Embryonic facial prominence (tissue), 1 donor: ENCODE data around the gene TEX10.

ENCODE experiments used
- DNase-seq: peaks from one replicate; pipeline ENCODE4 v3.0.0-alpha.2; 2016; ENCODE audit errors: extremely low spot score

TEX10 gene

DNA sequence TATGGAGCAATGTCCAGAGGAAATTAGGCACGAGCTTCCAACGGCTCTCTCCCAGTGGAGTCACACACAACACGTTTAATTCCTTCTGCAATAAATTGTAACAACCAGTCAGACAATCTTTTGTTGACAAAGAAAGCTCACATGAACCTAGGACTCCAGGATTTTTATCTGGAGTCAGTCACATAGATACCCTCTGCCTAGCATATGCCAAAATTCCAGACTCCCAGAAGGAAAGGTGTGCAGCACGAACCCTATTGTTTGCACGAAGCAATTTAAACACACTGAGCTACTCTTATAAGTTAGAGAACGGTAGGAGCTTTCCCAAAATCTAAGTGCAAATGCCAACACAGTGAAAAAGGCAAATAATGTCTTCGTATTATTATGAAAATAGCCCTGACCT, 67.1 kb downstream of the TEX10 start:
- DNase-seq: no peak

DNA sequence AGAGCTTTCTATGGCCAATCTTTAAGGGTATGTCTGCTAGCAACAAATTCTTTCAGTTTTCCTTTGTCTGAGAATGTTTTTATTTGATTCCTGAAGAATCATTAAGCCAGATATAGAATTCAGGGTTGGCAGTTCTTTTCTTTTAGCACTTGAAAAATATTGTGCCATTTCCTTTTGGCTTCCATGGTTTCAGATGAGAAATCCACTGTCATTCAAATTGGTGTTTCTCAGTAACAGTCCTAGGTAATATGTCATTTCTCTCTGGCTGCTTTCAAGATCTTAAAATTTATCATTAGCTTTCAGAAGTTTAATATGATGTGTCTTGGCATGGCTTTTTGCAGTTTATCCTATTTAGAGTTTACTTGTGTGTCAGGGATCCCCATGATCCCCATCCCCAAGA, 67.7 kb downstream of the TEX10 start:
- no peak for DNase-seq

DNA sequence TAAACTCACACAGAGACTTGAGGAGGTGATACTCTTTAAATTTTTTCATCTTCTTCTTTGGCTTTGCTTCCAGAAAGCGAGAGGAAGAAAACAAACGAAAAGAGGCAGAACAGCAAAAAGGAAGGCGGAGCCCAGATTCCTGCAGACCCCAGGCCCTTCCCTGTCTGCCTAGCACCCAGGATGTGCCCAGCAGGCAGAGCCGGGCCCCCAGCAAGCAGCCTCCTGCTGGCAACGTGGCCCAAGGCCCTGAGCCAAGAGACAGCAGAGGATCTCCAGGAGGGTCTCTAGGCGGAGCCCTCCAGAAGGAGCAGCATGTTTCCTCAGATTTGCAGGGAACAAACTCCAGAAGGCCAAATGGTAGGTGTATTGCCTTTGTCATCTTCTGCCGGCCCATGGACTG, 68.5 kb downstream of the TEX10 start:
- no peak for DNase-seq

DNA sequence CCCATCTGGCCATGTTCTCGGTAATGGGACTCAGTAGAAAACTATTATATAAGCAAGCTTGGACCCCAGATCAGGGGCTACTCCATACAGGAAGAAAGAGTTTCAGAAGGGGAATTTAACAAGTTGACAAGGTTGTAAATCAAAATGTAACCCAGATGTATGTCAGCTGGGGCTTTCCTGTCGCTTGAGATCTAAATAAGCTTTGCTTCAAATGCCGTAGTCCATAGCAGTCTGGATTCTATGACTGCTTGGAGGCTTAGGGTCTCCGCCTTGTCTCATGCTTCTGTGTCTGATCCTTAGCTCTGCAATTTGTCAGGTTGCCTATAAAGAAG, 70.4 kb downstream of the TEX10 start:
- no peak for DNase-seq

DNA sequence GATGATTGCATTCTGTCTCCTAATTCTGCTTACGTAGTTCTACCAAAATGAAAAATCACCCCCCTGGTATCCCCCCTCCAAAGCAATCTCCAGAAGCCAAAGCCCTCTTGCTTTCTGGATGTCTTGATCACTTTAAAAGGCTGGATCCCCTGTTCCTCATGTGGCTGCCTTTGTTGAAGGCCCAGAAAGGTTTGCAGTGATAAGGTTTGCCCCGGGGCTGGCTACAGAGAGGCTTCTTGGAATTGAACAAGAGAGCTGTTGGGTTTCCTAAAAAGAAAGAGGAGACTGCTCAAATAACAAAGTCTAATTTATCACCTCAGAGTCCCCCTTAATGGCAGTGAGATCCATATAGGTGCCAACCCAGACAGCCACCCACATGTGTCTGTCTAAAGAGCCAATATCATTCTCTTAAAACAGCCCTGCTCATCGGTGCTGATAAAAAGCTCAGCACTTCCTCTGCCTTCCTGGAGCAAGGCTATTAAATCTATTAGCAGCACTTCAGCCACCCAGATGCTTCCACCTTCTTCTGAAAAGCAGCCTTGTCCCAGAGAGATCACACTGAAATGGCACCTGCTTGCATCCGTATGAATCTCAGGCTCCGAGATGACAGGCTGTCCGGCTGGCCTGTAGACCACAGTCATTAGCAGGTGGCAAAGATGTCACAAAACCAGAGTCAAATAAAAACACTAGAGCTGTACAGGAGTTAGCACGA, 70.9 kb downstream of the TEX10 start:
- no peak for DNase-seq

DNA sequence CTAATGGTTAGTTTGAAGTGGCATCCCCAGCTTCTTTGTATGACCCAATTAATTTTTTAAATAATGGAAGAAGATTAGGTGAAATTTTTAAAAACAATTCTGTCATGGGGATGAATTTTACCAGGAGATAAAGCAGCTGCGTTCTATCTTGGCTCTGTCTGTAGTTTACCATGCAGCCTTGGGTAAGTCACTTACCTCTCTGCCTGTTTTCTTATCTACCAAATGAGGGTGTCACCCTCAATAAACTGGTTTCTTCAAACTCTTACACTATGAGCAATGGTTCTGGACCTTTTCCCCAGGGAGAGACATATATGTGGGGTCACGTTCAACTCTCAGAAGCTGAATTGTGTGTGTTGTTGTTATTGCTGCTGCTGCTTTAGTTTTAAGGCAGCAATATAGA, 71.7 kb downstream of the TEX10 start:
- DNase-seq: no peak

DNA sequence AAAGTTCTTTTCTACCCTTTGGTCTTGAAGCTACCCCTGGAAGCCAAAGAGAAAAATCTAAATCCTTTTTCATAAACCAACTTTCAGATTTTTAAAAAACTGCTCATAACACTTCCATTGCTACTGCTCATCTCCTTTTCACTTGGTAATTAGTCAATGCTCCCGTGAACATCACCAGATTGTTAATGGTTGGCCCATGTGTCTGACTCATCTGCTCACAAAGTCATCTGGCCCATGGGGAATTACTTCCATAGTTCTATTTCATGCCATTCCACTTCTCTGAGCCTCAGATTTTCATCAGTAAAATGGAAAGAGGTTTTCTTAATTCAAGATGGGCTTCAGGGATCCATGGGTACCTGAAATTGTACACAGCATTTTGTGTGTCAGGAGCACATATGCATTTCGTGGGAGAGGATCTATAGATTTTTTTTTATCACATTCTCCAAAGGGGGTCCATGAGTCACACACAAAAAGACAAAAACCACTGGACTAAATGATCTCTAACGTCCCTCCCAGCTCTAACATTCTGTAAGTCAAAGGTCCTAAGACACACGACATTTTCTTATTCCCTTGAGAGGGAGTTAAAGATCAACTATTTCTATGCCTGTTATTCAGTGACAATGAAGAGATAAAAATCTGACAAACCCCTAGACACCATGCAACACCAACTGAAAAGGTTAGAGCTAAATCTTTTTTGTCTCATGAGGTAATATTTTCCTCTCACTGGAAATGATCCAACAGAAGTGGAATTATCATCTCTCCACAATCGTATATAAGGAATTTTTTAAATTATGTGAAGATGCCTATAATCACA, 75.4 kb downstream of the TEX10 start:
- DNase-seq: no peak

DNA sequence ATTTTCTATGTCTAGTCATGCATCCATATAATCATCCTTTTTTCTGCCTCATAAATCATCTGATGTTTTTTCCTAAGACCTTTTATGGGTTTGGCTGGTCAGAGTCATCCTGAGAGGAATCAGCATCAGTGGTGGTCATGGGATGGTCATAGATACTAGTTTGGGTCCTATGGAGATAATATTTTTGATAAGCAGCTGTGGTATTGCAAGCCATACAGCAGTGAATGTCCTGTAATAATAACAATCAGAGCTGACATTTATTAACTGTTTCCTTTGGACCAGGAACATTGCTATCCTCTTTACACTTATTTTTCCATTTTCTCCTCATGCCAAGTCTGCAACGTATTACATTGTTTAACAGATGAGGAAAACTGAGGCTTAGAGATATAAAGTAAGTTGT, 83.1 kb downstream of the TEX10 start:
- DNase-seq: no peak

DNA sequence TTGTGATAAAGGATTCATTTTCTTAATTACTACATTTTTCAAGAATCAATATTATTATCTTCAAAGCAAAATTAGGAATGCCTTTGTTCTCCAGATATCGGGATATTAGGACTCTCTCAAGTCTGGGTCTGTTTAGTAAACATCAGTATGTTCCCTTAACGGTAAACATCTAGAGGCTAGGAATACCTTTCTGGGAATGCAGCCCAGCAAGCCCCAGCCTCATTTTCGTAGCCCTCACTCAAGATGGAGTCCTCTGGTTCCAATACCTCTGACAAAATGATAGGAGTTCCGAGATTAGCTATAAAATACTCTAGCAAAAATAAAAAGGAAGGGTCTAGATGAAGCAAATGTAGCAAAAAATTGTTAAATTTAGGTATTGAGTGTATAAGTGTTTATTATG, 84.5 kb downstream of the TEX10 start:
- DNase-seq: no peak

DNA sequence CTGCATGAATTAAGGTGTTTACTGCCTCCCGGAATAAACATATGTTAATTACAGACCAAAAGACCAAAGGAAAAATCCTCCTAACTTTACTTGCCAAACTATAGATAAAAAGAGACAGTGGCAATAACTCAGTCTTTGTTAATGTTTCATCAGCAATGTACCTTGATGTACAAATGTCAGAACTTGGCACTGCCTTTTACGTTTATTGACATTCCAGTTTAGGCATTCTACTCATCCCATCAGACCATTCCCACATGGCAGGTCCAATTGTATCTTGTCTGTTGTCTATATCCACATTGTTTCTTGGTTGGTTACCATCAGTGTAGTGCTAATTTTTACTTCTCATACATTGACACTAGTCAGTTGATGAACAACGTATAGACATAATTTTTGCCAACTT, 85.5 kb downstream of the TEX10 start:
- no peak for DNase-seq
